GM18526 (cell line): Measurements from ENCODE around the gene SLC1A1.

Experiments
- POLR2A ChIP-seq: IDR thresholded peaks from 3 replicates; pipeline ENCODE4 v1.6.1; 2011; ENCODE audit not compliant: insufficient read length; ENCODE audit errors: extremely low read depth

SLC1A1 gene

DNA sequence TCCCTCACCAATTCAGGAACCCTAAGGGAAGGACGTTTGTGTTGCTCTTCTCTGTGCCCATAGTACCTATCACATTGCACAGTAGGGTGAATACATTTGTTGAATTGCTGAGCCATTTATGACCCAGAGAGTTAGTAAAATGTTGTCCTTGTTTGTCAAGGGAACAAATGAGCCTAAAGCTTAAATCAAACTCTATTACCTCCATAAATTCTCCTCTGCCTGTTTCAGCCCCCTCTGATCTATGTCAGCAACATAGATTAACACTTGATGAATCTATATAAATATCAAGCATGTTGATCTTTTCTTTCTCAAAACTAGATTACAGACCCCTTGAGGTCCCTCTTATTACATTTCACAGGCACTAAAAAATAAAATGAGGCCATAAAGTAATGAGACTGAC lies 7.1 kb downstream of the SLC1A1 start:
- no peak for TF ChIP-seq POLR2A

GRCh38 chr9:4497855-4498254 lies 7.6 kb downstream of the SLC1A1 start:
- no peak for TF ChIP-seq POLR2A

GRCh38 chr9:4499917-4500316 lies 9.6 kb downstream of the SLC1A1 start:
- no peak for TF ChIP-seq POLR2A

- no peak for TF ChIP-seq POLR2A
Measured at GRCh38 chr9:4501147-4501507, 10.9 kb downstream of the SLC1A1 start.

GRCh38 chr9:4502444-4502843 lies 12.2 kb downstream of the SLC1A1 start:
- no peak for TF ChIP-seq POLR2A

GRCh38 chr9:4503103-4503502 lies 12.8 kb downstream of the SLC1A1 start:
- no peak for TF ChIP-seq POLR2A

DNA sequence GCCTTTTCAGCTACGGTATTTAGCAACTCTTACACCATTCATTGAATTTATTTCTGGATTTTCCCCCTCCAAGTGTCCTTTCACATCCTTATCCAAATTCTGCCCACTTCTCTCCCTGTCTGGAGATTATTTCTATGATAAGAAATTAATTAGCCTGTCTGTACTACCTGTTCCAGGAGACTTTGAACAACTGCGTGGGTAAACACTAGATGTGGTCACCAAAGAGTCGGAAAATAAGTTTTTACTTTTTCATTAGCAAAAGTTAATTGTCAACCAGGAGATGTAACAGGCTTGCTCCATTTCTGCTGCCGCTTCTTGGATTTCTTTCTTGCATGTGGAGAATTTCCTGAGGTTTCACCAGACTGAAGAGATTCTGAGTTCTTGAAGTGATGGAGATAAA lies 14.0 kb downstream of the SLC1A1 start:
- no peak for TF ChIP-seq POLR2A

- no peak for TF ChIP-seq POLR2A
Measured at GRCh38 chr9:4506490-4506889, 16.2 kb downstream of the SLC1A1 start.

- TF ChIP-seq POLR2A = no peak
Measured at GRCh38 chr9:4507306-4508130, 17.2 kb downstream of the SLC1A1 start.

GRCh38 chr9:4508246-4508906 lies 18.1 kb downstream of the SLC1A1 start:
- no peak for TF ChIP-seq POLR2A

DNA sequence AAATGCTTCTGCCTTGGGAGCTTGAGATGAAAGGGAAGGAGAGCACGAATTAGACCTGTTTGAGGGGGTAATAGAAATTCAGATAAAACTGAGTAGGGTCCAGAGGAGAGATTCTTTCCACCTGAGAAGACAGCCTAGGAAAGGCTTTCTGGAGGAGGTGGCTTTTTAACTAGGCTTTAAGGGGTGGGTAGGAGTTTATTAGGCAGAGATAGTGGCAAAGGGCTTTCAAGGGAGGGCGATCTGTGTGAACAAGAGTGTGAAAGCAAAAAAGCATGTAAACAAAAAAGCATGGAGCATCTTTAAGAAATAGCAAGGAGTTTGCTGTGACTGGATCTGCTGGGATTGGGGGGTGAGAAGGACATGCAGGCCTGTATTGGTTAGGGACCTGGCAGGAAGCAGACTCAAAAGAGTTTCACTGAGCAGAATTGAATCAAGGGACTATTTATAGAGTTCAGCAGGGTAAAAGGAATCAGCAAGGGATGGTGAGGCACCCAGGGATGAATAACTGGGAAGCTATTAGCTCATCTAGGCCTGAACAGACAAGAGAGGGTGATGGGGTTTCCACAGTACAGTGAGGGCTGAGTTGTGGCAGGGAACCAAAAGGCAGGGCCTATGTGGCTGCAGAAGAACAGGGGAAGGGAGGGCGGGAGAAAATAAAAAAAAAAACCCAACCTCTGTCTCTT lies 18.8 kb downstream of the SLC1A1 start:
- TF ChIP-seq POLR2A = no peak

- TF ChIP-seq POLR2A = no peak
Measured at GRCh38 chr9:4509590-4509984, 19.3 kb downstream of the SLC1A1 start.

- TF ChIP-seq POLR2A = no peak
Measured at GRCh38 chr9:4510546-4511322, 20.5 kb downstream of the SLC1A1 start.

DNA sequence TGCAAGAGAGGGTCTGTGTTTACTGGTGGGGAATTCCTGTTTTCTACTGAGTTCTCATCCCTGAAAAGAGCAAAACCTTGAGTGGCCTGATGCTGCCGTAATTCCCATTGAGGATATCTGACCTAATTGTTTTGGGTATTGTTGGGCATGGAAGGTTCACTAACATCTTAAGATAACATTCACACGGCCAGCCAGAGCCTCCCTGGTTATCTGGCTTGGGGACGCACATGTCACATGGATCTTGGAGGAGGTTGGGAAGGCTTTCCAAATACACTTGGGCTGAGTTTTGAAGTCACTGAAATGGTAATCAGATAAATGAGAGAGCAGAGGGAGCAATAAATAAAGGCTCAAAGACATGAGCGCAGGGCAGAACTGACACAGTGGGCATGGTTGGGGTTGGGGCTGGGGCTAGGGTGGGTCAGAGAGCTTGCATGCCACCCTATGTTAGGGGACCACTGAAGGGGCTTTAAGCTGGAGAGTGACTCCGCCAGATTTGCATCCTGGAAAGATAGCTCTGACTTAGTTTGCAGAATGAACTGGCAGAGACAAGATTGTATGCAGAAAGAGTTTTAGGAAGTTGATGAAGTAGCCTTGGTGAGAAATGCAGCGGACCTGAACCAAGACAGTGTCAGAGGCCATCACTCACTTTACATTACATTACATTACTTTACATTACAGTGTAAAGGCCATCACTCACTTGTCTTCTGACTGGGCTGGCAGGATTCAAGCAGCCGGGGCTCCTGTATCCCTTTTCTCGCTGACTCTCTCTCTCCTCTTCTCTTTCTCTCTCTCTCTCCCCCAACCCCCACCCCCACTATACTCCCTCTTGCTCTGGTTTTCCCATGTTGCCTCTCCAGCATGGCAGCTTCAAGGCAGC lies 24.2 kb downstream of the SLC1A1 start:
- no peak for TF ChIP-seq POLR2A
